ENCODE measurements around the gene SET.

DNA sequence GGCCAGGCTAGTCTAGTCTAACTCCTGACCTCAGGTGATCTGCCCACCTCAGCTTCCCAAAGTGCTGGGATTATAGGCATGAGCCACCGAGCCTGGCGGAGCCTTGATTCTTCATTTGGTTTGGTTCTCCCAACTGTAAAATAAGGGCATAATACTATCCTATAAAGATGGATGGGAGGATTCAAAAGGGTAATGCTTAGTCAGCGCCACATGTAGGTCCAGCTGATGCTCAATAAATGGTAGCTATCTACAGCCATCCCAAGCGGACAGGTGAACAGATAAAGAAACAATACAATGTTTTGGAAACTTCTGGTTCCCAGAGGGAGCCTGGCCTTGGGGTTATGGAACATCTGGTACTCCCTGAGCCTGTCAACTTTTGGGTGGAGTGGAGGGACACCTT, 13.6 kb upstream of the SET start:
- TF ChIP-seq GABPA (IDR thresholded peaks at IDR 0.05; ENCODE audit: low read depth) (no peak), REST (IDR thresholded peaks at IDR 0.05; ENCODE audit: insufficient replicate concordance, low read depth) (no peak), POLR2AphosphoS5 (IDR thresholded peaks at IDR 0.05; ENCODE audit: low read depth) (no peak)
- TF ChIP-seq, protein P1, sequence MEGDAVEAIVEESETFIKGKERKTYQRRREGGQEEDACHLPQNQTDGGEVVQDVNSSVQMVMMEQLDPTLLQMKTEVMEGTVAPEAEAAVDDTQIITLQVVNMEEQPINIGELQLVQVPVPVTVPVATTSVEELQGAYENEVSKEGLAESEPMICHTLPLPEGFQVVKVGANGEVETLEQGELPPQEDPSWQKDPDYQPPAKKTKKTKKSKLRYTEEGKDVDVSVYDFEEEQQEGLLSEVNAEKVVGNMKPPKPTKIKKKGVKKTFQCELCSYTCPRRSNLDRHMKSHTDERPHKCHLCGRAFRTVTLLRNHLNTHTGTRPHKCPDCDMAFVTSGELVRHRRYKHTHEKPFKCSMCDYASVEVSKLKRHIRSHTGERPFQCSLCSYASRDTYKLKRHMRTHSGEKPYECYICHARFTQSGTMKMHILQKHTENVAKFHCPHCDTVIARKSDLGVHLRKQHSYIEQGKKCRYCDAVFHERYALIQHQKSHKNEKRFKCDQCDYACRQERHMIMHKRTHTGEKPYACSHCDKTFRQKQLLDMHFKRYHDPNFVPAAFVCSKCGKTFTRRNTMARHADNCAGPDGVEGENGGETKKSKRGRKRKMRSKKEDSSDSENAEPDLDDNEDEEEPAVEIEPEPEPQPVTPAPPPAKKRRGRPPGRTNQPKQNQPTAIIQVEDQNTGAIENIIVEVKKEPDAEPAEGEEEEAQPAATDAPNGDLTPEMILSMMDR (IDR thresholded peaks at IDR 0.05; ENCODE audit: insufficient read depth, low read length): no peak

All from HL-60 (cell line).